ENCODE results near the gene OSBP2. TPM values are rescaled to one million over a fixed set of nuclear protein-coding genes. Genes with fewer than 3 reads are reported as not detected.
"Not testable (repeated sequence)": the region's sequence is repeated elsewhere in the genome, so short reads cannot be mapped to it uniquely, and the experiment has no call there.

The OSBP2 gene
- total RNA-seq, 2 donors from 2014 or later: 2.1 to 2.6 TPM

GRCh38 chr22:30705710-30706651, 11.3 kb downstream of the OSBP2 start:
- DNase-seq (ENCODE audit: low spot score): no peak
- intact Hi-C loops (cut with DNase I): no loop called here

- intact Hi-C loops (cut with DNase I); DNase-seq (ENCODE audit: low spot score): not testable (repeated sequence)
Measured at GRCh38 chr22:30709980-30710379, 15.3 kb downstream of the OSBP2 start.

- intact Hi-C loops (cut with DNase I): no loop called here
- no peak for DNase-seq (ENCODE audit: low spot score)
Measured at GRCh38 chr22:30712094-30712493, 17.4 kb downstream of the OSBP2 start.

- intact Hi-C loops (cut with DNase I): no loop called here
- no peak for DNase-seq (ENCODE audit: low spot score)
Measured at GRCh38 chr22:30714062-30714461, 19.4 kb downstream of the OSBP2 start.

GRCh38 chr22:30717331-30717921, 22.8 kb downstream of the OSBP2 start:
- no peak for DNase-seq (ENCODE audit: low spot score)
- intact Hi-C loops (cut with DNase I): no loop called here

GRCh38 chr22:30717952-30718351, 23.3 kb downstream of the OSBP2 start:
- intact Hi-C loops (cut with DNase I): no loop called here
- DNase-seq (ENCODE audit: low spot score): no peak

GRCh38 chr22:30718491-30718890, 23.8 kb downstream of the OSBP2 start:
- intact Hi-C loops (cut with DNase I): no loop called here
- no peak for DNase-seq (ENCODE audit: low spot score)

- intact Hi-C loops (cut with DNase I): no loop called here
- no peak for DNase-seq (ENCODE audit: low spot score)
Measured at GRCh38 chr22:30718938-30719337, 24.3 kb downstream of the OSBP2 start.

GRCh38 chr22:30720263-30720837, 25.7 kb downstream of the OSBP2 start:
- DNase-seq (ENCODE audit: low spot score): no peak
- intact Hi-C loops (cut with DNase I): no loop called here

- intact Hi-C loops (cut with DNase I): no loop called here
Measured at GRCh38 chr22:30721741-30722140, 27.1 kb downstream of the OSBP2 start.

GRCh38 chr22:30728826-30729225, 34.2 kb downstream of the OSBP2 start:
- no peak for DNase-seq (ENCODE audit: low spot score)
- intact Hi-C loops (cut with DNase I): no loop called here

More at GRCh38 chr22:30721741-30722140, 27.1 kb downstream of the OSBP2 start:
- DNase-seq (ENCODE audit: low spot score): no peak

GRCh38 chr22:30731658-30732057, 37.0 kb downstream of the OSBP2 start:
- intact Hi-C loops (cut with DNase I): no loop called here
- DNase-seq (ENCODE audit: low spot score): no peak

- DNase-seq (ENCODE audit: low spot score): no peak
- intact Hi-C loops (cut with DNase I): no loop called here
Measured at GRCh38 chr22:30732426-30732825, 37.8 kb downstream of the OSBP2 start.

GRCh38 chr22:30733181-30733631, 38.5 kb downstream of the OSBP2 start:
- no peak for DNase-seq (ENCODE audit: low spot score)
- intact Hi-C loops (cut with DNase I): no loop called here

- intact Hi-C loops (cut with DNase I); DNase-seq (ENCODE audit: low spot score): not testable (repeated sequence)
Measured at GRCh38 chr22:30740007-30740406, 45.3 kb downstream of the OSBP2 start.

GRCh38 chr22:30740511-30740910, 45.8 kb downstream of the OSBP2 start:
- DNase-seq (ENCODE audit: low spot score); intact Hi-C loops (cut with DNase I): not testable (repeated sequence)

- no peak for DNase-seq (ENCODE audit: low spot score)
Measured at GRCh38 chr22:30742291-30743256, 47.9 kb downstream of the OSBP2 start.

GRCh38 chr22:30743257-30744020, 48.8 kb downstream of the OSBP2 start:
- DNase-seq (ENCODE audit: low spot score): no peak
- intact Hi-C loops (cut with DNase I): no loop called here

More at GRCh38 chr22:30742291-30743256, 47.9 kb downstream of the OSBP2 start:
- intact Hi-C loops (cut with DNase I): no loop called here
